Parathyroid adenoma (tissue), 2 donors: ENCODE results near the gene BEGAIN.

Experiments
- H2AFZ ChIP-seq: fragments of 300-600 bp; sonication (generic); one replicate; pipeline ENCODE4 v1.7.0; 2017; ENCODE audit warnings: antibody characterized with exemption, mild to moderate bottlenecking
- H3K27ac ChIP-seq: fragments of 300-600 bp; sonication (generic); one replicate; pipeline ENCODE4 v1.7.0; 2017
- H3K27me3 ChIP-seq: fragments of 300-600 bp; sonication (generic); one replicate; pipeline ENCODE4 v1.7.0; 2017; ENCODE audit warnings: low read length; ENCODE audit not compliant: control insufficient read depth, insufficient read depth
- H3K36me3 ChIP-seq: fragments of 300-600 bp; sonication (generic); one replicate; pipeline ENCODE4 v1.7.0; 2017; ENCODE audit warnings: low read length; ENCODE audit not compliant: control insufficient read depth, insufficient read depth
- H3K4me1 ChIP-seq: fragments of 300-600 bp; sonication (generic); one replicate; pipeline ENCODE4 v1.7.0; 2017; ENCODE audit warnings: control low read depth
- H3K4me2 ChIP-seq: fragments of 300-600 bp; sonication (generic); one replicate; pipeline ENCODE4 v1.7.0; 2017; ENCODE audit warnings: low read length
- H3K4me3 ChIP-seq: fragments of 300-600 bp; sonication (generic); one replicate; pipeline ENCODE4 v1.7.0; 2017; ENCODE audit warnings: low read depth, low read length
- H3K79me2 ChIP-seq: fragments of 300-600 bp; sonication (generic); one replicate; pipeline ENCODE4 v1.7.0; 2017; ENCODE audit warnings: control low read depth
- H3K9ac ChIP-seq: fragments of 300-600 bp; sonication (generic); one replicate; pipeline ENCODE4 v1.7.0; 2017; ENCODE audit warnings: mild to moderate bottlenecking
- H3K9me3 ChIP-seq: fragments of 300-600 bp; sonication (generic); one replicate; pipeline ENCODE4 v1.7.0; 2017; ENCODE audit warnings: low read length; ENCODE audit not compliant: control insufficient read depth
- CTCF ChIP-seq: fragments of 300-600 bp; sonication (generic); IDR thresholded peaks from one replicate; pipeline ENCODE4 v1.7.0; 2017; ENCODE audit warnings: antibody characterized with exemption, mild to moderate bottlenecking
- donor health status: primary hyperparathyroidism.

The BEGAIN gene

GRCh38 chr14:100526632-100527031, 60.6 kb downstream of the BEGAIN start:
- no peak overlapping the region for H2AFZ ChIP-seq
- H3K27me3 ChIP-seq, result no peaks in the 10 kb centered on the region
- TF ChIP-seq CTCF, result no peak
- H3K4me2 ChIP-seq, result no peak overlapping the region
- H3K27ac ChIP-seq, result no peak overlapping the region
- no peaks in the 10 kb centered on the region for H3K4me1 ChIP-seq
- H3K4me3 ChIP-seq, result no peak overlapping the region
- no peaks in the 10 kb centered on the region for H3K9me3 ChIP-seq
- no peaks in the 10 kb centered on the region for H3K79me2 ChIP-seq
- H3K9ac ChIP-seq, result no peak overlapping the region
- H3K36me3 ChIP-seq, result no peaks in the 10 kb centered on the region

DNA sequence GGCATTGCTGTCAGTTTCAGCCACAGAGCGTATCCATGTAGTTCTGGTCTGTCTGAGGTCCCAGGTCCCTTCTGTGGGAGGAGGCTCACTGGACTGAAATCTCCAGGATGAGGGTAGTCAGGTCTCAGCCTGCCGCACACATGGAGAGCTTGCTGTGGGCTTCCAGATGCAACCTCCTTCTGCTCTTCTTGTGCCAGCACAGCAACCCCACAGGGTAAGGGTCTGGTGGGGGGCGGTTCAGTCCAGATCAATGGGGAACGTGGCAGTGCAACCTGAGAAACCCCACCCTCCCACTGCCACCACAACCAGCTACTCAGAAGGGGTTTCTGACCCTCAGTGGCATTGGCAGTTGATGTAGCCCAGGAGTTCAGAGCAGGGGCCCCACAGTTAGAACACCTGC, 61.2 kb downstream of the BEGAIN start:
- Histone ChIP-seq H3K4me3 (no peak overlapping the region), H3K79me2 (no peaks in the 10 kb centered on the region), H3K4me1 (no peaks in the 10 kb centered on the region), H3K27ac (no peak overlapping the region), H3K36me3 (no peaks in the 10 kb centered on the region), H3K27me3 (no peaks in the 10 kb centered on the region), H3K9ac (no peak overlapping the region), H3K4me2 (no peak overlapping the region), H2AFZ (no peak overlapping the region), H3K9me3 (no peaks in the 10 kb centered on the region)
- TF ChIP-seq CTCF, result no peak

GRCh38 chr14:100525615-100526014, 61.6 kb downstream of the BEGAIN start:
- Histone ChIP-seq H3K36me3 (no peaks in the 10 kb centered on the region), H3K9me3 (no peaks in the 10 kb centered on the region), H3K4me2 (no peak overlapping the region), H3K27ac (no peak overlapping the region), H2AFZ (no peak overlapping the region), H3K79me2 (no peaks in the 10 kb centered on the region), H3K9ac (no peak overlapping the region), H3K27me3 (no peaks in the 10 kb centered on the region), H3K4me3 (no peak overlapping the region), H3K4me1 (no peaks in the 10 kb centered on the region)
- TF ChIP-seq CTCF, result no peak

GRCh38 chr14:100524933-100525243, 62.3 kb downstream of the BEGAIN start:
- Histone ChIP-seq H3K9me3 (no peaks in the 10 kb centered on the region), H3K9ac (no peak overlapping the region), H3K4me3 (no peak overlapping the region), H3K27ac (no peak overlapping the region), H3K4me2 (no peak overlapping the region), H3K27me3 (no peaks in the 10 kb centered on the region), H3K79me2 (no peaks in the 10 kb centered on the region), H2AFZ (no peak overlapping the region), H3K36me3 (no peaks in the 10 kb centered on the region), H3K4me1 (no peaks in the 10 kb centered on the region)
- TF ChIP-seq CTCF, result peak; percentile 34

DNA sequence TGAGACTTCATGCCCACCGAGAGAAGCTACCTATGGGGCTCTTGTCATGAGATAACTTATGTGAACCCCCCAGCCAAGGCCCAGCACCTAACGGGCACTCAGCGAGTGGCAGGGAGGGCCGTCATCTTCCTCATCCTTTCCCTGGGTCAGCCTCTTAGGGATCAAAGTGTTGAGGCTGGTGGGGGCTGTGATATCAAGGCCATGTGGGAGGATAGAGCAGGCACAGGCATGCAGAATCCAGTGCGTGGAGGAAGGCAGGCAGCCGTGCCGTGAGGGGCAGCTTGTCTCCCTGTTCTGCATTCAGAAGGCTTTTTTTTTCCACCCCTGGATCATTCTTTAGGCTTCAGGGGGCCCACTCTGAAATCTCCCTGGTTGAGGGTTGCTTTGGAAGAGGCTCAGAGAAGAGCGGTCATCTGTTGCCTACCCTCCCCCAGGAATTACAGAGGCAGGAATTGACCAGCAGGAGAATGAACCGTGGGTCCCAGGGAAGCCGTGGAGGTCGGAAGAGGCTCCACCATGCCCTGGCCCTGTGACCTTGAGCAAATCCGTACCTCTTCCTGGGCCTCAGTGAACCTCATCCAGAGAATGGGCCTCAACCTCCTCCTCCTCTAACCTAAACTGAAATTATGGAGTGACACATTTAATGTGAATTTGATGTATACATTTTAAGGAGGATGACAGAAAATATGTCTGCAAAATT, 62.8 kb downstream of the BEGAIN start:
- no peak for TF ChIP-seq CTCF

More for the DNA sequence above, 62.8 kb downstream of the BEGAIN start:
- no peak overlapping the region for H3K27ac ChIP-seq
- no peaks in the 10 kb centered on the region for H3K27me3 ChIP-seq
- no peak overlapping the region for H2AFZ ChIP-seq
- no peaks in the 10 kb centered on the region for H3K4me1 ChIP-seq
- H3K9ac ChIP-seq, result no peak overlapping the region
- H3K79me2 ChIP-seq, result no peaks in the 10 kb centered on the region
- no peak overlapping the region for H3K4me2 ChIP-seq
- no peaks in the 10 kb centered on the region for H3K36me3 ChIP-seq
- H3K9me3 ChIP-seq, result no peaks in the 10 kb centered on the region
- H3K4me3 ChIP-seq, result no peak overlapping the region
